HL-60 (cell line): ENCODE measurements around the gene FXYD2.

ENCODE experiments used
- DNase-seq, 2 experiments: peaks; one replicate each; pipeline ENCODE4 v3.0.0-alpha.2; 2010 to 2020; ENCODE audit warnings: low read depth in 1 of 2, low spot score in 1 of 2
- H3K27ac ChIP-seq: fragments of 250-450 bp; sonication (Bioruptor Pico); replicated peaks from 2 replicates; pipeline ENCODE4 v1.5.1; 2020; ENCODE audit warnings: mild to moderate bottlenecking, moderate library complexity
- H3K27me3 ChIP-seq: fragments of 250-450 bp; sonication (Bioruptor Pico); 2 replicates; pipeline ENCODE4 v1.5.1; 2021; ENCODE audit warnings: mild to moderate bottlenecking, moderate library complexity; ENCODE audit not compliant: insufficient read depth, poor library complexity, severe bottlenecking
- H3K4me3 ChIP-seq: replicated peaks from 2 replicates; pipeline ENCODE4 v1.5.1; 2011; ENCODE audit warnings: mild to moderate bottlenecking, control low read depth, low read length; ENCODE audit not compliant: insufficient read depth
- CTCF ChIP-seq: IDR thresholded peaks from one replicate; pipeline ENCODE4 v1.5.1; 2011; ENCODE audit warnings: low read length, control low read depth, inconsistent platforms; ENCODE audit not compliant: insufficient read depth
- GABPA ChIP-seq: IDR thresholded peaks from 2 replicates; pipeline ENCODE4 v1.6.1; 2012; ENCODE audit warnings: low read depth
- POLR2AphosphoS5 ChIP-seq: IDR thresholded peaks from 2 replicates; pipeline ENCODE4 v1.6.1; 2012; ENCODE audit warnings: low read depth
- REST ChIP-seq: IDR thresholded peaks from 2 replicates; pipeline ENCODE4 v1.6.1; 2012; ENCODE audit warnings: low read depth; ENCODE audit not compliant: insufficient replicate concordance
- SPI1 ChIP-seq: IDR thresholded peaks from 2 replicates; pipeline ENCODE4 v1.6.1; 2012; ENCODE audit warnings: low read depth, mild to moderate bottlenecking, borderline replicate concordance

Gene FXYD2

GRCh38 chr11:117860139-117860538 is 35.6 kb upstream of the FXYD2 start:
- TF ChIP-seq POLR2AphosphoS5 (no peak), CTCF (no peak), SPI1 (no peak), REST (no peak), GABPA (no peak)
- Histone ChIP-seq H3K4me3 (no peak overlapping the region), H3K27me3 (no peaks in the 10 kb centered on the region), H3K27ac (no peak overlapping the region)
- DNase-seq, result no peak

GRCh38 chr11:117859488-117860112 is 35.1 kb upstream of the FXYD2 start:
- Histone ChIP-seq H3K27me3 (no peaks in the 10 kb centered on the region), H3K4me3 (no peak overlapping the region), H3K27ac (no peak overlapping the region)
- no peak for DNase-seq
- TF ChIP-seq GABPA, result no peak
- TF ChIP-seq SPI1, result no peak
- no peak for TF ChIP-seq POLR2AphosphoS5
- no peak for TF ChIP-seq REST
- no peak for TF ChIP-seq CTCF

GRCh38 chr11:117859061-117859460 is 34.5 kb upstream of the FXYD2 start:
- Histone ChIP-seq H3K27me3 (no peaks in the 10 kb centered on the region), H3K27ac (no peak overlapping the region), H3K4me3 (no peak overlapping the region)
- TF ChIP-seq SPI1 (no peak), CTCF (no peak), POLR2AphosphoS5 (no peak), GABPA (no peak), REST (no peak)
- DNase-seq, result no peak
